ENCODE data around the gene ZSWIM4.
A peak's percentile ranks its signal among the peaks of the same experiment; 100 is the strongest.

Gene ZSWIM4

GRCh38 chr19:13872695-13873389, 77.6 kb downstream of the ZSWIM4 start:
- no peak for DNase-seq (ENCODE audit: low read depth in 2 of 2)

DNA sequence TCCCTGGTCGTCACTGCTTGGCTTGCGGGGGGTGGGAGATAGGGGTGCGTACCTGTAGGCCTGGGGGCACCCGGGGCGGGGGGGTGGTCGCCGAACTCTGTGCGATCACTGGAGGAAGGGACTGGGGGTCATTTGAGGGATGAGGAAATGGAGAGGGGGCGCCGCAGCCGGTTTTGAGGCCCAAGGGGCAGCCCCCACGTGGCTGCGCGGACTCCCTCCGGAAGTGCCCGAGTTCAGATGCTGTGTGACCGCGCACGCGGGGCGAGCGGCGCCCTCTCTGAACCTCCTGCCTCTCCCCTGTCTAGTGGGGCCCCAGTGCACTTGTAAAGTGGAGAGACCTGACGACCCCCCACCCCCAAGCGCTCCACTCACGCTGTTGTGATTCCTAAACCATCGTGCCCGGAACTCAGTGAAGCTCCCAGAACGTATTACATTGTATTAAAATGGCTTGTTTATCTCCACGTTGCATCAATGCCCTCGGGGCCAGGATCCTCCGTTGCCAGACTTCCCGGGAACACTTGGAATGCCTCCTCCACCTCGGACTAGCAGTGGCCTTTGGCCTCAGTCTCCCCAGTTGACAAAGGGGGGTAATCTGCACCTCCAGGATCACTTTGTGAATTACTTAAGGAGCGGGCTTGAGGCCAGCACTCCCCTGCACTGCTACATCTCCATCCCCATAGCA, 78.7 kb downstream of the ZSWIM4 start:
- DNase-seq (ENCODE audit: low read depth in 2 of 2) = no peak

- no peak for DNase-seq (ENCODE audit: low read depth in 2 of 2)
Measured at GRCh38 chr19:13875824-13876223, 80.6 kb downstream of the ZSWIM4 start.

- no peak for DNase-seq (ENCODE audit: low read depth in 2 of 2)
Measured at GRCh38 chr19:13876834-13877233, 81.6 kb downstream of the ZSWIM4 start, which contains the start of gene NANOS3. TSS of gene NANOS3 (plus strand) at chr19:13877134. CDS start at chr19:13877249, 115 bp downstream.

DNA sequence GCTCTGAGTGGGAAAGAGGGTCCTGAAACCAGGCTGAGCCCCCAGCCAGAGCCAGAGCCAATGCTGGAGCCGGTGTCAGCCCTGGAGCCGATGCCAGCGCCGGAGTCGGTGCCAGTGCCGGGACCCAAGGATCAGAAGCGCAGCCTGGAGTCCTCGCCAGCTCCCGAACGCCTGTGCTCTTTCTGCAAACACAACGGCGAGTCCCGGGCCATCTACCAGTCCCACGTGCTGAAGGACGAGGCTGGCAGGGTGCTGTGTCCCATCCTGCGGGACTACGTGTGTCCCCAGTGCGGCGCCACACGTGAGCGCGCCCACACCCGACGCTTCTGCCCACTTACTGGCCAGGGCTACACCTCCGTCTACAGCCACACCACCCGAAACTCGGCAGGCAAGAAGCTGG, 82.1 kb downstream of the ZSWIM4 start:
- no peak for DNase-seq (ENCODE audit: low read depth in 2 of 2)

GRCh38 chr19:13880059-13881043, 85.1 kb downstream of the ZSWIM4 start:
- DNase-seq (ENCODE audit: low read depth in 2 of 2) = peak; percentile 98 to 99

DNA sequence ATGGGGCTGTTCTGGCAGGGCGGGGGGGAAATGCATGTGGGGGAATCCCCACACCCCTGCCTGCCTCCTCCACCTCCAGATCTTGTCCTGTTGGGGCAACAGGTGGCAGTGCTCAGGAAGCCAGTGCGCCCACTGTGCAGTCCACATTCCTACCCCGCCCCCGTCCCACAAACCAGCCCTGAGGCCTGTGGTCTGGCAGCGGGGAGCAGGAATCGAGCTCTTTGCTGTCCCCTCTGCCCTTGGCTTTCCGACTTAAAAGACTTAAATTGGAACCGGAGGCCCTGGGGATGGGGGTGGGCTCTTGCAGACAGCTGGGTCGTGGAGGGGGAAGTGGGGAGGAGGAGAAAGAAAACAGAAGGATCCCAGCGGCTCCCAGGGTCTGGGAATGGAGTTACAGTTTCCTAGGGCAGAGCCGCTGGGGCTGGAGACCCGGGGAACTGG, 86.0 kb downstream of the ZSWIM4 start:
- no peak for DNase-seq (ENCODE audit: low read depth in 2 of 2)

Data from activated CD4-positive, alpha-beta T cell treated with anti-CD3 and anti-CD28 coated beads for 24 hours (primary cell).